Glutamatergic neuron (in vitro differentiated cells): Measurements from ENCODE around the gene NOP9. TPM values are rescaled to one million over a fixed set of nuclear protein-coding genes. Genes with fewer than 3 reads are reported as not detected.

Source experiments
- DNase-seq: peaks from one replicate; pipeline ENCODE4 v3.0.0; 2022
- H3K27ac Mint-ChIP-seq: one replicate; pipeline ENCODE4 v1.8.0; 2020; ENCODE audit warnings: mild to moderate bottlenecking, mixed read lengths, inconsistent platforms; ENCODE audit not compliant: unreplicated experiment
- H3K27me3 Mint-ChIP-seq: one replicate; pipeline ENCODE4 v1.8.0; 2020; ENCODE audit warnings: mild to moderate bottlenecking, moderate library complexity, mixed read lengths, inconsistent platforms; ENCODE audit not compliant: unreplicated experiment
- H3K36me3 Mint-ChIP-seq: one replicate; pipeline ENCODE4 v1.8.0; 2020; ENCODE audit warnings: mild to moderate bottlenecking, mixed read lengths, inconsistent platforms; ENCODE audit not compliant: unreplicated experiment
- H3K4me1 Mint-ChIP-seq: one replicate; pipeline ENCODE4 v1.8.0; 2020; ENCODE audit warnings: mild to moderate bottlenecking, low read depth, mixed read lengths, inconsistent platforms; ENCODE audit not compliant: unreplicated experiment
- H3K4me3 Mint-ChIP-seq: one replicate; pipeline ENCODE4 v1.8.0; 2020; ENCODE audit warnings: mild to moderate bottlenecking, mixed read lengths, inconsistent platforms; ENCODE audit not compliant: unreplicated experiment
- H3K9me3 Mint-ChIP-seq: one replicate; pipeline ENCODE4 v1.8.0; 2020; ENCODE audit warnings: mild to moderate bottlenecking, moderate library complexity, mixed read lengths, inconsistent platforms; ENCODE audit not compliant: unreplicated experiment
- CTCF ChIP-seq: fragments of 200-600 bp; sonication (generic); IDR thresholded peaks from one replicate; pipeline ENCODE4 v1.5.0; 2021; ENCODE audit not compliant: partially characterized antibody, unreplicated experiment
- total RNA-seq: library from RNA; stranded (reverse); fragmentation: NEBNext Ultra II Directional; extraction: Animal tissue kit (Norgen Biotek cat#: 25700); gene quantifications from one replicate; pipeline ENCODE4 v1.2.1, GENCODE V29; 2021; ENCODE audit not compliant: unreplicated experiment

Gene NOP9
- total RNA-seq, 1 donor from 2014 or later, result 29.2 TPM

DNA sequence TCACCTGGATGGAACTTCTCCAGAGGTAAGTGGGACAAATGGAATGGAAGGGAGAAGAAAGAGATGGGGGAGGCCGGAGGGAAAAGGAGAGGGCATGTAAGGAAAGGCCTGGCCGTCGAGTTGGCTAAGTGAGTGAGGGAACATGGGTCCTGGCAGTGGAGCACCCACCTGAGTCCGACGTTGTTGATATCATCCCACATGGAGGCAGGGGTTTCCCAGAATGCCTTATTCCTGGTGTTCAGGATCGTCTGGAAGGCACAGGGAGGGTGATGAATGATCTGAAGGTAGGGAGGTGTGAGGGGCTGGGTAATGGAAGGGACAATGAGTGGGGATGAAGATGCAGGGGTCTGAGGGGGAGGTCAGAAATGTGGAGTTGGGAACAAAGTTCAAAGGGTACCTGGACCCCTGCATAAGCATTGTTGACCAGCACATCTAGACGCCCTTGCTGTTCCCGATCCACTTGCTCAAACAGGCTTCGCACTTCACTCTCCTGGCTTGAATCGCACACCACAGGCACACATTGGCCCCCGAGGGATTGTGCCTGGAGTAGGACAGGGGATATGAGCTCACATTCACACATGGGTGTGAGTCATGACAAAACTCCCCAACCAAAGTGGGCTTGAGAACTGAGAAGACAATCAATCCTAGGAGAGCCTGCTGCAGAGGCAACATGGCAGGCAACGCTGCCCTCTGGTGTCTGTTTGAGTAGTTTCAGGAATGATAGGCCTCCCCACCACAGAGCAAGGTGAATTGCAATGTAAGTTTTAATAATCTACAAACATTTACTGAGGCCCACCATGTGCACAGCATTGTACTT lies 3.1 kb upstream of the NOP9 start:
- H3K27ac Mint-ChIP-seq, result no peak overlapping the region
- peak; percentile 52 for TF ChIP-seq CTCF
- H3K4me3 Mint-ChIP-seq, result no peak overlapping the region
- H3K9me3 Mint-ChIP-seq, result peaks cover 11% of the 10 kb centered on the region
- peaks cover 7% of the 10 kb centered on the region for H3K4me1 Mint-ChIP-seq
- no peaks in the 10 kb centered on the region for H3K36me3 Mint-ChIP-seq
- peaks cover 9% of the 10 kb centered on the region for H3K27me3 Mint-ChIP-seq
- peak; percentile 67 for DNase-seq

DNA sequence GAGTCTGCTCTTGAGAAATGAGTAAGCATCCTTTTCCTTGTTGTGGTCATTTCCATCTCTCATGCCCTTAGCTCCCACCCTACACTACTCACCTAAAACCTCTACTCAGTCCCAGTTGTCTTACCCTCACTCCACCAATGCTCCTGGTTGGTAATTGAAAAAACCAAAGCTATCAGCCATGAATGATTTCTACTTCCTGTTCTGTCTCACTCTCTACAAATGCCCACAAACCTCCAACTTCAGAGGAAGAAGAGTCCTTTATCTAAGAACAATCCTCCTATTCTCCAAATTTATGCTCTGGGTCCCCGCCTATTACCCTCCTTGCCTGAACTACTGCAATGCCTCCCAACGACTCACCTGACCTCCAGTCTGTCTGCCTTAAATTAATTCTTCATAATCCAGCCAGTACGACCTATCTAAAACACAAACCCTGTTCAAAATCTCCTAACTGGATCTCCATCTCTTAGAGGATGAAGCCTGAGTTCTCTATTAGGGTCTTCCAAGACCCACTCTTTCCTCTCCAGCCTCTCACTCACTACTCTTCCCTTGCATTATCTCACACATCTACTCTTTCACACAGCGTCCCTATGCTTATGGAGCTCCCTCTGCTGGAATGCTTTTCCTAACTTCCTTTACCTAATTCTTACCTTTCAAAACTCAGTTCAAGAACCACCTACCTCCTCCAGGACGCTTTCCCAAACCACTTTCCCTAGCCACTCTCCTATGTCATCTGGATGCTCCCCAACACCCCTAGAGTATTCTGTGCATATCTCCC lies 2.3 kb upstream of the NOP9 start:
- H3K27me3 Mint-ChIP-seq, result peaks cover 9% of the 10 kb centered on the region
- H3K4me3 Mint-ChIP-seq, result peak overlapping the region; percentile 55
- peak; percentile 19 for TF ChIP-seq CTCF
- no peak for DNase-seq
- peaks cover 7% of the 10 kb centered on the region for H3K4me1 Mint-ChIP-seq
- H3K36me3 Mint-ChIP-seq, result no peaks in the 10 kb centered on the region
- H3K27ac Mint-ChIP-seq, result no peak overlapping the region
- H3K9me3 Mint-ChIP-seq, result peaks cover 11% of the 10 kb centered on the region

- Mint-ChIP-seq H3K4me1 (peaks cover 7% of the 10 kb centered on the region), H3K4me3 (peak overlapping the region; percentile 94)
- no peak for DNase-seq
Observed at GRCh38 chr14:24298892-24299254, 777 bp upstream of the NOP9 start.

DNA sequence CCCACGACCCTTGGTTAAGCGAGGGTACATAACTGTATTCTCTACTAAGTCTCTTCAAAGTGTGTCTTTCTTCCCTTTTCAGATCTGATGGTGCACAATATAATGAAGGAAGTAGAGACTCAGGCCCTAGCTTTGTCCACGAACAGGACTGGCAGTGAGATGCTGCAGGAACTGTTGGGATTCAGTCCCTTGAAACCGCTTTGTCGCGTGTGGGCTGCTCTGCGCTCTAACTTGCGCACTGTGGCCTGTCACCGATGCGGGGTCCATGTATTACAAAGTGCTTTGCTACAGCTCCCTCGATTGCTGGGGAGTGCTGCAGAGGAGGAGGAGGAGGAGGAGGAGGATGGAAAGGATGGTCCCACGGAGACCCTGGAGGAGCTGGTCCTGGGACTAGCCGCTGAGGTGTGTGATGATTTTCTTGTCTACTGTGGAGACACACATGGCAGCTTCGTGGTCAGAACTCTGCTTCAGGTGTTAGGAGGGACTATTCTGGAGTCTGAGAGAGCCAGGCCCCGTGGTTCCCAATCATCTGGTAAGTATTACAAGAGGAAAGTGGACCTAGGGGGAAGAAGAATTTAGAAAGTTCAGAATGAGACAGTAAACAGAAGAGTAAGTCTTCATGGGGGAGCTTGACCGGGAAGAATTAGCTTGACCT lies 803 bp downstream of the NOP9 start:
- H3K27me3 Mint-ChIP-seq, result peaks cover 13% of the 10 kb centered on the region
- peaks cover 7% of the 10 kb centered on the region for H3K4me1 Mint-ChIP-seq
- H3K9me3 Mint-ChIP-seq, result peaks cover 11% of the 10 kb centered on the region
- TF ChIP-seq CTCF, result no peak
- no peak for DNase-seq
- no peaks in the 10 kb centered on the region for H3K36me3 Mint-ChIP-seq
- no peak overlapping the region for H3K27ac Mint-ChIP-seq
- peak overlapping the region; percentile 94 for H3K4me3 Mint-ChIP-seq

More at GRCh38 chr14:24298892-24299254, 777 bp upstream of the NOP9 start:
- peaks cover 11% of the 10 kb centered on the region for H3K9me3 Mint-ChIP-seq
- TF ChIP-seq CTCF, result no peak
- peak overlapping the region; percentile 65 for H3K27ac Mint-ChIP-seq
- peaks cover 9% of the 10 kb centered on the region for H3K27me3 Mint-ChIP-seq
- H3K36me3 Mint-ChIP-seq, result no peaks in the 10 kb centered on the region
